Stimulated activated CD4-positive, alpha-beta T cell treated with anti-CD3 and anti-CD28 coated beads, Interleukin-15, amount 100 ng/mL, for 24 hours (primary cell): ENCODE measurements around the gene DEUP1.

Experiments used
- DNase-seq: peaks from one replicate; pipeline ENCODE4 v3.0.0-alpha.2; 2020

Gene DEUP1

GRCh38 chr11:93481279-93481678 is 150.7 kb downstream of the DEUP1 start:
- DNase-seq, result no peak

- no peak for DNase-seq
These were observed 151.2 kb downstream of the DEUP1 start for GRCh38 chr11:93481696-93482095.

GRCh38 chr11:93482556-93482955 is 152.0 kb downstream of the DEUP1 start:
- no peak for DNase-seq

GRCh38 chr11:93484716-93485115 is 154.2 kb downstream of the DEUP1 start:
- no peak for DNase-seq

- no peak for DNase-seq
These were observed 155.4 kb downstream of the DEUP1 start for GRCh38 chr11:93485983-93486382.

- DNase-seq, result no peak
These were observed 156.5 kb downstream of the DEUP1 start for GRCh38 chr11:93487032-93487483.
